Measurements from ENCODE around the gene ZDHHC11B.
"Not testable (repeated sequence)": the region's sequence is repeated elsewhere in the genome, so short reads cannot be mapped to it uniquely, and the experiment has no call there.

ZDHHC11B gene, protein sequence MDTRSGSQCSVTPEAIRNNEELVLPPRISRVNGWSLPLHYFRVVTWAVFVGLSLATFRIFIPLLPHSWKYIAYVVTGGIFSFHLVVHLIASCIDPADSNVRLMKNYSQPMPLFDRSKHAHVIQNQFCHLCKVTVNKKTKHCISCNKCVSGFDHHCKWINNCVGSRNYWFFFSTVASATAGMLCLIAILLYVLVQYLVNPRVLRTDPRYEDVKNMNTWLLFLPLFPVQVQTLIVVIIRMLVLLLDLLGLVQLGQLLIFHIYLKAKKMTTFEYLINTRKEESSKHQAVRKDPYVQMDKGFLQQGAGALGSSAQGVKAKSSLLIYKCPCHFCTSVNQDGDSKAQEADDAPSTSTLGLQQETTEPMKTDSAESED

DNA sequence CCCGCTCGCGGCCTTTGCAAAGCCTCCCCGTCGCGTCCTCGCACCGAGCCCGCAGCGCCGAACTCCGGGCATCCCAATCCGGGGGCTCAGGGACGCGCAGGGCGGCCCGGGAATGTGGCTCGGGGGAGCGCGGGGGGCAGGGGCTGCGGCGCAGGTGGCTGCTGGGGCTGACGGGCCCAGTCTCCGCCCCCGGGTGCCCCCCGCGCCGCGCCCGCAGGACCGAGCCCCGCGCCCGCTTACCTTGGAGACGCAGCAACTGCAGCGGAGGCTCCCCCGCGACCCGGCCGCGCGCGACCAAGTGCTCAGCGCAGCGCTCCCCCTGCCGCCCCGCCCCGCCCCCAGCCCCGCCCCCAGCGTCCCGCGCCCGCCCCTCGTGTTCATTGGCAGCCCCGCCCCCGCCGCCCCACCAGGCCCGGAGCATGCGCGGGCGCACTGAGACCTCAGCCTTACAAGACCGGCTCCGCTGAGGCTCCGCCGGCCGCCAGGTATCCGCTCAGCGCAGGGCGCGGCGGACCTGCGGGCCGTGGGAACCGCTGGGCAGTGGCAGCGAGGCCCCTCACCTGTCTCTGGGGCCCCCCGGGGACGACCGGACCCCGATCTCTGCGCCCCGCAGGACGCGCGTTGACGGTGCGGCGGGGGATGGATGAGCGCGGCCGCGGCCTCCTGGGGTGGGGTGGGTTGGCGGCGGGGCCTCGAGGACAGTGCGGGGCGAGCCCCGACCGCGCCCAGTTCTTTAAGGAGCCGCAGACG, at the start of gene ZDHHC11B:
Gene ZDHHC11B, minus strand, starts transcription at position 302 of the 750 bp plus-strand sequence. CDS start 17,810 bp downstream, outside the sequence.
- DNase-seq: peak; percentile 84

DNA sequence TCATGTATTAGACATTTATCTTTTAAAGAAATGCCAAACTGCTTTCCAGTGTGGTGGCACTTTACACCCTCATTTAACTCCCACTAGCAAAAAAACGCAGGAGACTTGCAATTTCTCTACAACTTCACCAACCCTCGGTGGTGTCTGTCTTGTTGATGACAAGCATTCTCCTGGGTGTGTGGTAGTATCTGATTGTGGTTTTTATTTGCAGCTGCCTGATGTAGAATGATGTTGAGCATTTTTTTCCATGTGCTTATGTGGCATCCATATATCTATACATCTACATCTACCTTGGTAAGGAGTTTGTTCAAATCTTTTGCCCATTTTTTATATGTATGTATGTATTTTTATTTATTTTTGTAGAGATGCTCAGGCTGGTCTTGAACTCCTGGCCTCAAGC, 49.5 kb upstream of the ZDHHC11B start:
- DNase-seq: not testable (repeated sequence)

DNA sequence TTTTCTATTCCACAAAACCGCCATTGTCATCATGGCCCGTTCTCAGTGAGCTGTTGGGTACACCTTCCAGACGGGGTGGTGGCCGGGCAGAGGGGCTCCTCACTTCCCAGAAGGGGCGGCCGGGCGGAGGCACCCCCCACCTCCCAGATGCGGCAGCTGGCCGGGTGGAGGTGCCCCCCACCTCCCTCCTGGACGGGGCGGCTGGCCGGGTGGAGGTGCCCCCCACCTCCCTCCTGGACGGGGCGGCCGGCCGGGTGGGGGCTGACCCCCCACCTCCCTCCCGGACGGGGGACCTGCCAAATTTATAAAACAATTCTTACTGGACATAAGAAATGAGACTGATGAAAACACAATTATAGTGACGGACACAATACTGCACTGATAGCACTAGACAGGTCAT, 43.7 kb upstream of the ZDHHC11B start:
- not testable (repeated sequence) for DNase-seq

DNA sequence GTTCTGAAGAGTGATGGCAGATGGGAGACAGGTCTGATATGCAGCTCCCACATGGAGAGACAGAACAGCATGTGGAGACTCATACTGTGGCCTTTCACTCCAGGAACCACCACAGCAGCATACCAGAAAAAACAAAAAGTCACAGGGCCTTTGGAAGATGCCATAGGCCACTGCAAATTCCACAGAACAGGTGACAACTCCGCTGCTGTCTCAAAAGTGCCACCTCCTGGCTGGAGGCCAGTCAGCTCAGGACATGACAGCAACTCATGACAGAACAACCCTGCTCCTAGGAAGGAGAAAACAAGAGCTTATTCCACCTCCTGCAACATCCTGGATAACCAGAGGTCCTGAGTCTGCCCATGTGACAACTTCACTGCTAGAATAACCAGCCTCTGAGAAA, 41.0 kb upstream of the ZDHHC11B start:
- DNase-seq: not testable (repeated sequence)

DNA sequence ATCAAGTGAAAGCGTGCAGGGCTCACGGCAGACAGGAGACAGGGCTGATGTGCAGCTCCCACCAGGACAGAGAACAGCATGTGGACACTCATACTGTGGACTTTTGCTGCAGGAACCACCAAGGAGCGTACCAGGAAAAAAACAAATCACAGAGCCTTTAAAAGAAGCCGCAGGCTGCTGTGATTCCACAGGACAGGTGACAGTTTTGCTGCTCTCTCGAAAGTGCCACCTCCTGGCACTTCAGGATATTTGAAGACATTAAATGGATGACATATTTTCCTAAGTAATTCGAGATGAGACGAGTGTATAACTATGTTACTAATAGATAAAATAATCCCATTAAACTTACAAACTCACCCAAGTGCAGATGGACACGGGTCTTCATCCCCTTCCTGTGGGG, 37.0 kb upstream of the ZDHHC11B start:
- no peak for DNase-seq

DNA sequence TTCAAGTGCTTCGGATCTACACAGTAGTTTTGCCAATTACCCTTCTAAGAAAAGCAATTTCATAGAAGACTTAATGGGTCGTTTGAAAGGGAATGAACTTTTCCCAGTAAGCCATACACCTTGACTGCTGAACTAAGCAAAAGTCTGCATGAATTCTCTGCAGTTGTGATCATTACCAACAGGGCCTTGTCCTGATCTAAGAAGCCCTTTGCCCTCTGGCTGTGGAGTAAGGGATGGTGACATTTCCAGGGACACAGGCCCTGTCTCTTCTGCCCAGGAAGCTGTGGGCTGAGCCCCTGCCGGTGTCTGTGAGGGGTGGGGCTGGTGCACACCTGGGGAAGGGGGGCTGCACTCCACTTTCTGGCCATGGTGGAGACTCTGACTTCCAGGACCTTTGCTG, 35.7 kb upstream of the ZDHHC11B start:
- no peak for DNase-seq

DNA sequence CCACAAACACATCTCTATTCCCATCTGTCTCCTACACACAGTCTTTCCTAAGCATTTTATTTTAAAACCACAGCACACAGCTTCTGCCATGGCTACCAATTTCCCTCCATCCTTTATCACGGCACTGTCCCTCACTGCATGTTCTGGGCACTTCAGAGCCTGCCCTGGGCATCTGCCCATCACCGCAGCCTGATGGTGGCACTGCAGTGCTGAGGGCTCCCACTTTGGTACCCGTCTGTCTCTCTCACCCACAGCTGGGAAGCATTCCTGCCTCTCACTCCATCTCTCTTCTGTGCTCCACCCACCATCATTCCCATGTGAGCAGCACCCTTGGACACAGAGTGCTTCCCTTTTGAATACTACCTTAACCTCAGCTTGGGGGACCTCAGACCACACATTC, 34.5 kb upstream of the ZDHHC11B start:
- DNase-seq: no peak

DNA sequence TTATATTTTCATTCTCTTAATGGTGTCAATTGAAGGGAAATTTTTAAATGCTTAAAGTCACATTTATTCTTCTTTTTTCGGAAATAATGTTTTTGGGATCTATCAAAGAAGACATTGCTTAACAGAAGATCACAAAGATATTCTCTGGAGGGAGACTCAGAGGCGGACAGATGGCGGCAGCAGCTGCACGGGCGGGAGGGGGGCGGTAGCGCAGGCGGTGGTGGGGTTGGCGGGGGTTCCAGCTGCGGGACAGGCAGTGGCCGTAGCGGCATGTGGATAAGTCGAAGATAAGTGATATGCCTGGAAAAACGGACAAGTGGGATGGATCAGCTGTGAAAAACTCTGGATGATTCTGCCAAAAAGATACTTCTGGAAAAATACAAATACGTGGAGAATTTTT, 31.6 kb upstream of the ZDHHC11B start:
- no peak for DNase-seq

DNA sequence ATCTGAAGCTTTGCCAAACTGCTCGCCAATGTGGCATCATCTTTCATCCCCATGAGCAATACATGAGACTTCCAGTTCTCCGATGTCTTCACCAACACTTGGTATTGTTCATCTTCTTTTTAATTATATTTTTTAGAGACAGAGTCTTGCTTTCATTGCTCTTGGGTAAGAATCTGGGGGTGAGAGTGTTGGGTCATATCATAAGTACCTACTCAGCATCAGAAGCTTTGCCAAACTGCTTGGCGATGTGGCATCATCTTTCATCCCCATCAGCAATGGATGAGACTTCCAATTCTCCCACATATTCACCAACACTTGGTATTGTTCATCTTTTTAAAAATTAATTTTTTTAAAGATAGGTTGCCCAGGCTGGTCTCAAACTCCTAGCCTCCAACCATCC, 30.9 kb upstream of the ZDHHC11B start:
- no peak for DNase-seq

DNA sequence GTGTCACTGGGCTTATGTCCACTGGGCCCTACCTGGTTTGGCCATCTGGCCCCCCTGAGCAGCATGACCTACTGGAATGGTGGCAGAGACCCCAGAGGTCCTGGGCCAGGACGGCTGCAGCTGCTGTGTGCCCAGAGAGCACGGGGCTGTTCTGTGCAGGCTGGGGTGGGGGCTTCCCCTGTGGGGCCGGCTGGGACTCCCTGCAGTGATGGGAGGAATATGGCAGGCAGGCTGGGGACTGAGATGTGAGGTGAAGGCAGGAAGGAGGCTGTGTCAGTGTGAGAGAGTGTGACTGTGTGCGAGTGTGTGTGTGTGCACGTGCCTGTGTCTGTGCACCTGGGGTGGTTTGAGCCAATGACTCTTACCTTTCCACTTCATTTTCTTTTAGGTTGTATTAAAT, 29.0 kb upstream of the ZDHHC11B start:
- not testable (repeated sequence) for DNase-seq

DNA sequence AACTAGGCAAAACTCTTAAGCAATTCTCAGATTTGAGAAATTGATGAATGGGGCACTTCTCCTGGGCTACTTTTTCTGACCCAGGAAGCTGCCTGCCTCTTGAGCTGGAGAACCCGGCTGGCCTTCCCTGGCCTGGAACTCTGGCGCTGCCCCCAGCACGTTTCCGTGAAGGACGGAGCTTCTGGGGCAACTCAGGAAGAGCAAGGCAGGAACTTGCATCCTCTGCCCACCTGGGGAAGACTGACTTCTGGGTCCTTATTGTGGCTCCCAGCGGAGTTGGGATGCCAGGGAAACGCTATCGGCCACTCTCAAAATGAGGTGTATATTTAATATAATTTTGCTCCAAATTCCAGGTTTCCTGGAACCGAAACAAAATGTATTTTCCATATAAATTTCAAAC, 26.9 kb upstream of the ZDHHC11B start:
- DNase-seq: not testable (repeated sequence)

DNA sequence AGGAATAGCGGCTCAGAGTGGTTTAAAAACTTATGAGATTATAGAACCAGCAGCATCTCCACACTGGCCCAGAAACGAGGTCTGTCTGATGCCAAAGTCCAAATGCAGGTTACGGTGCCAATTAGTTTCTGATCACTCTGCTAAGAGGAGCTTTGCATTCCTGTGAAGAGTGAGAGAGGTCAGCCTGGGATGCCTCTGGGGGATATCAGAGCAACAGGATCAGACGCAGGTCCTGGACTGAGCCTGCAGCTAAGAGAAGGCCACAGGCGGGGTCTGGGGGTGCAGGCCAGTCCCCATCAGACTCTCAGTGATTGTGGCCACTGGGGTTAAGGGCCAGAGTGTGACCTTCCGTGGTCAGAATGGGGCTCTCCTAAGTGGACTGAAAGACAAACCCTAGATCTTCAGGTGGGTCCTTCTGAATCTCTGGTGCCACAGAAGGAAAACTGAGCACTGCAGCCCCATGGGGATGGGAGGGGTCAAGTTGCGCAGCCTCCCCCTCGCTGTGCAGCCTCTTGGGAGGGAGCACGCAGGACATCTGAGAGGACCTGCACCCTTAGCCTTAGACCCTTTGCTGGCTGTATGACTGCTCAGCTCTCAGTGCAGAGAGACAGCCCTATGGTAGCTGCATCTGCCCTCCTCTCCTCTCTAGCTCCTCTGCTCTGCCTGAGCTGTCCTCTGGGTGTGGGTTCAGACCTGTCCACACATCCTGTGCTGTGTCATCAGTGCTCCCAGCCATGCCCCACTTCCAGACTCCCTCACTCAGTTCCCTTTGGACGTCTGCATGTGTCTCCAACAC, 23.4 kb upstream of the ZDHHC11B start:
- DNase-seq: not testable (repeated sequence)

DNA sequence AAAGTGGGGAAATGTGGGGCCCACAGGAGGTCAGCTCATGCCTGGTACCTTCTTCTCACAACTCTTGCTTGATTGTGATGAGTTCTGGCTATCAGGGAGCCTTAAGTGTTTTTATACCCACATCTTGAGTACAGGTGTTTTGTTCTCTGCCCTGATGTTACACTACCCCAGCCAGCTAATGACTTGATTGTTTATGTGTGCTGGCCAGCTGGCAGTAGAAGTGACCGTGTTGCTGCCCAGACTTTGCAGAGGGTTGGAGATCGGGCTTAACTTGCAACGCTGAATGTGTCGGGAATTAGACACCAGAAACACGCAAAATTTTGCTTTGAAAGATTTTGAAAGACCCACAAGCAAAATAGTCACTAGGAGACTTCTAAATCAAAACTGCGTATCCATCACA, 16.9 kb upstream of the ZDHHC11B start:
- no peak for DNase-seq

DNA sequence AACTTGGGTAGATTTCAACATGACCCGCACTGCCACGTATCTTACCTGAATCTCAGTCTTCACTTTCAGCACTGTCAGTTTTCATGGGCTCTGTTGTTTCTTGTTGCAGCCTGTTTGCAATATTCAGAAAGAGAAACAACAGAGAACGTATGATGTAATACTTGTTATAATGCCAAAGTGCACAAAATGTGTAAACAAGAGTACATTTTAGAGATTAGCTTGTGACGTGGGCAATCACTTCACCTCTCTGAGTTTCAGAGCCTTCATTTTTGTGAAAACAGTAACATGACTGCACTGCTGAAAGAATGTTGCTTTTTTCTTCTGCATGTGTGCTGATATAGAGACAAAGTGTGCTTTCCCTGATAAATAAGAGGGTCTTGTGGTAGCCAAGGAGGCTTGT, 16.5 kb upstream of the ZDHHC11B start:
- not testable (repeated sequence) for DNase-seq

DNA sequence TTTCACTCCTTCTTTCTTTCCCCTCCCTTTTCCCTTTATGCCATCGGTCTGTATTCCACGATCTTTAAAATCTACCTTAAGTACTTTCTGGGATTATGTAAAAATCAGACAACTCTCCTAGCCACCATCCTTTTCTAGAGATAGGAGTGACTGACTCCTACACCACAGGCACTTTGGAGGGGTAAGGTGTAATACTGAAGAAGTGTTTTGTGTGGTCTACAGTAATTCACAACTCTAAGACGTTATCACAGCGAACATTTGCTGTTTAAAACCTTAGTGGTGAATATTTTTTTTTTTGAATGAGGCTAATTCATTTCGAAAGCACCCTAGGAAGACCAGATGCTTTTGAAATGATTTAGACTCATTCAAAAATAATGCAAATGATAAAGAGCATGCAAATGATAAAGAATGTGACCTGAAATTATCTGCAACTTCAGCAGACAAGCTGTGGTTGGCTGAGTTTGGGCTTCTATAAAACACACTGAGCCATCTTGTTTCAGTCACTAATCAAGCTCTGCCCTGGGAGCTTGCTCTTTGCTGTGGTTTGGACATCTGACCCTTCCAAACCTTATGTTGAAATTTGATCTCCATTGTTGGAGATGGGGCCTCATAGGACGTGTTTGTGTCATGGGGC, 14.1 kb upstream of the ZDHHC11B start:
- not testable (repeated sequence) for DNase-seq

DNA sequence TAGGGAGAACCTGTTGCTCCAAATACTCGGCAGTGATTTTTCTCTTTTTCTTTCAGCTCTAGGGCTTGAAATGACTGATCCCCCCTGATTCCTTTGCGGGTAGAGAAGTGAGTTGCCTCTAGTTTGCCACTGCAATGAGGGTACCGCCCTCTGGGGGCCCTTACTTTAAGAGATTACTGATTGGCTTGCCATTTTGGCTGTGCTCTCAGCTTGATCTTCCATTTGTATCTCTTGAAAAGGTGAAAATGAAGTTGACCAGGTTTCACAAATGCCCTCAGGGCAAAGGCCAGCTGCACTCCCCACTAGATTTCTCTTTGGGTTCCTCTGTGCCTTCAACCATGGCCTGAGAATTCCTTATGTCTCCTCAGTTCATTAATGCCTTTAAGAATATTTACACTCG, 13.5 kb upstream of the ZDHHC11B start:
- DNase-seq: not testable (repeated sequence)

DNA sequence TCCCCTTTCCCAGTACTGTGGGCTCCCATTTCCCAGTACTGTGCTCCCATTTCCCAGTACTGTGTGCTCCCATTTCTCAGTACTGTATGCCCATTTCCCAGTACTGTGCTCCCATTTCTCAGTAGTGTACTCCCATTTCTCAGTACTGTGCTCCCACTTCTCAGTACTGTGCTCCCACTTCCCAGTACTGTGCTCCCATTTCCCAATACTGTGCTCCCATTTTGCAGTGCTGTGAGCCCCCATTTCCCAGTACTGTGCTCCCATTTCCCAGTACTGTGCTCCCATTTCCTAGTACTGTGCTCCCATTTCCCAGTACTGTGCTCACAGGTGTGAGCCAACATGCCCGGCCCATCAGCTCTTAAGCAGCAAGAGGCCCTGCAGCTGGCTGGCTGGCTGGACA, 11.3 kb upstream of the ZDHHC11B start:
- not testable (repeated sequence) for DNase-seq

DNA sequence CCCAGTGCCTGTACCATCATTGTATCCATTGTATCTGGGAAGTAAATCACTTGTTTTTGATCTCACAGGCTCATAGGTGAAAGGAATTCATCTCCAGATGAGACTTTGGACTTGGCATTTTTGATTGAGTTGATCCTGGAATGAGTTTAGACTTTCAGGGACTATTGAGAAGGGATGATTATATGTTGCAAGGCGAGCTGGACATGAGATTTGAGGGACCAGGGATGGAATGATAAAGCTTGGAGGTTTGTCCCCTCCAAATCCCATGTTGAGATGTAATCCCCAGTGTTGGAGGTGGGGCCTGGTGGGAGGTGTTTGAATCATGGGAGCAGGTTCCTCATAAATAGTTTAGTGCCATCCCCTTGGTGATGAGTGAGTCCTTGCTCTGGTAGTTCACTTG, 10.4 kb upstream of the ZDHHC11B start:
- DNase-seq: not testable (repeated sequence)

DNA sequence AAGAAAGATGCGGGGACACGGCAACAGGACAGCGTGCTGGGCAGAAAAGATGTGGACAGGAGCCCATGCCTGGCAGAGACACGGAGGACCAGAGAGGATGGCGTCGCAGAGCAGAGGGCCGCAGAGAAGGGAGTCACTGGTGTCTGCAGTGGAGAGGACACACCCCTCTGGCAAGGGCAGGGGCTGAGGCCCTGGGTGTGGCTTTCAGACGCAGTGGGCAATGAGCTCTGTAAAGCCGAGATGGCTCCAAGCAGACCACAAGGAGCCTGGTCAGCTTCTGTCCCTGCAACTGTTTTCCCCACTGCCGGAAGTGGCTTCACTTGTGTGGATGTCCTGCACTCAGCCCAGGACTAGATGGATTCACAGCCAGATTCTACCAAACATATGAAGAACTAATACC, 4.2 kb upstream of the ZDHHC11B start:
- not testable (repeated sequence) for DNase-seq

DNA sequence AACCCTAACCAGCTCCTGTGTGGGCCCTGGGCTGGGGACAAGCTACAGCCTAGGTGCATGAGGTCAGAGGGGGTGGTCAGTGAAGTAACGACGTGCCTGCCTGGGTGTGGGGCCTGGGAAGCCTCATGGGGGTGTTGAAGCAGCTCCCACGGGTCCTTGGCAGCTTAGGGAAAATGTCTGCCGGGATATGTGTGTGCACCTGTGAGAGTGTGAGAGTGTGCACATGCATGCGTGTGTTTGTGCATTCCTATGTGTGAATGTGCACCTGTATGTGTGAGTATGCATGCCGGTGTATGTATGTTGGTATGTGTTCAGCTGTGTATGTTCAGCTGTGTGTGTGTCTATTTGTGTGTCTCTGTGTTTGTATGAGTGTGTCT, 3.3 kb upstream of the ZDHHC11B start:
- not testable (repeated sequence) for DNase-seq

DNA sequence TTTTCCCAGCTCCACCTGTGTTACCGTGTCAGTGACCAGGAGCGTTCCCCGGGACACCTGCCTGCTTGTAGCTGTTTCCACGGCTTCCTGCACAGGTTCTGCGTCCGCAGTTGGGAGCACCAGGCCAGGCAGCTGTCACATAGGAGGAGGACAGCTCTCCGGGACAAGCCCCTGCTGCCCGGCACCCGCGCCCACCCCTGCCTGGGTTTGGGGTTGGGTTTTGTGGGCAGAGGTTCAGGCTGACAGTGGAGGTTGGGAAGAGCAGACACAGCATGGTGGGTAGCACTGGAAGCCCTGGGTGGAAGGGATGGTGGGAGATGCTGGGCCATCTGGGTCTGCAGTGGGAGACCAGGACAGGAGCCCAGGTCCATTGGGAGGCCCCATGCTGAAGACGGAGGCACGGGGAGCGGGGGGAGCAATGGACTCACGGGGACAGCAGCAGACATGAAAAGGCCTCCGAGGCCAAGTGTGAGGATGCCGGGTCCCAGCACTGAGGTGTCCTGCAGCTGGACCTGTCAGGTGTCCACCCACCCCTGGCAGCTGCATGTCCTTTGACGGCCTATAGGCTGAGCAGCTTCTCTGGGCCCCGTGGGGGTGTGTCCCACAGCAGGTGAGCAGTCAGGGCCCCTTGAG, 2.8 kb upstream of the ZDHHC11B start:
- DNase-seq: not testable (repeated sequence)

DNA sequence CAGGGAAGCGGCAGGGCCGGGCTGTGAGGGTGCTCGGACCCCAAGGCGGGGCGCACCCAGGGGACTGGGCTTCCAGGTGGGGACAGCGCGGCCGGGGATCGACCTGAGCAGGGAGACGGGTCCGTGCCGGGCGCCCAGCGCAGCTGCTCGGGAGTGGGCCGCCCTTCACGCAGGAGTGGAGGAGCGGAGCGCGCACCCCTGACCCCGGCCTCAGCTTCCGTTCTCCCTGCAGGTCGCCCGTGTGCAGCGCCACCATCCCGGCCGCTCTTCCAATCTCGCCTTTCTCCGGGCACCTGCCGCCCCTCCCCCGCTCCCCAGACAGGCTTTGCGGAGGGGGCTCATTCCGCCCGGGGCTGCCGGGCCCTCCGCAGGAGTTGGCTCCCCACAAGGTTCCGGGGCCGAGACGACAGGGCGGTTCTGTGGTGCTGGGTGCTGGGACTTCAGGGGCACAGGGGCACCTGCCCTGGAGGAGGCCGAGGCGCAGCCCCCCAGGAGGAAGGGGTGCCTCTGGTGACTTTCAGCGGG, 714 bp upstream of the ZDHHC11B start:
- DNase-seq: not testable (repeated sequence)
